ENCODE measurements around the gene SLC1A3.

DNA sequence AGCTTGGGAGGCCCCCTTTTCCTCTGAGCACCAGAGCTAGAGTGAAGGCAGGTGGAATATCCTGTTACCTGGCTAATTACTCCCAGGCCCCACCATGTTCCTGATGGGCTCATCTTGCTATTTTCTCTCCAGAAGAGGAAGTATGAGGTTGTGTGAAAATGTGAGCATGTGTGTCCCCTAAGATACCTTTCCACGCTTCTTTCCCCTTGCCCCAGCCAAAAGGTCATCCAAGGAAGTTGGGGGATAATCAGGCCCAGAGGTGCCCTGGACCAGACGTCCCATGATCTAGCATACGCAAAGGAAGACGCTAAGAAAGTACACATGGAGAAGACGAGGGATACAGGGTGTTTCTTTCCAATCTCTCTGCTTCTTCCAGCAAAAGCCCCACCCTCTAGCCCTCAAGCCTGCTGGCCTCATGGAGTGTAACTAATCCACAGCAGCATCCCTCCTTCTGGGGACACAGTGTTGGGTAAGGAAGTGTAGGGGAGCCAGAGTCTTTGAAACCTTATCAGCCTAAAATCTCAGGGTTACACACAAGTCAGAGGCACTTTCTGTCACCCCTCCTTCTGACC lies 115.3 kb downstream of the SLC1A3 start:
- no peak for TF ChIP-seq POLR2A (IDR thresholded peaks at IDR 0.05)
- TF ChIP-seq, protein P1, sequence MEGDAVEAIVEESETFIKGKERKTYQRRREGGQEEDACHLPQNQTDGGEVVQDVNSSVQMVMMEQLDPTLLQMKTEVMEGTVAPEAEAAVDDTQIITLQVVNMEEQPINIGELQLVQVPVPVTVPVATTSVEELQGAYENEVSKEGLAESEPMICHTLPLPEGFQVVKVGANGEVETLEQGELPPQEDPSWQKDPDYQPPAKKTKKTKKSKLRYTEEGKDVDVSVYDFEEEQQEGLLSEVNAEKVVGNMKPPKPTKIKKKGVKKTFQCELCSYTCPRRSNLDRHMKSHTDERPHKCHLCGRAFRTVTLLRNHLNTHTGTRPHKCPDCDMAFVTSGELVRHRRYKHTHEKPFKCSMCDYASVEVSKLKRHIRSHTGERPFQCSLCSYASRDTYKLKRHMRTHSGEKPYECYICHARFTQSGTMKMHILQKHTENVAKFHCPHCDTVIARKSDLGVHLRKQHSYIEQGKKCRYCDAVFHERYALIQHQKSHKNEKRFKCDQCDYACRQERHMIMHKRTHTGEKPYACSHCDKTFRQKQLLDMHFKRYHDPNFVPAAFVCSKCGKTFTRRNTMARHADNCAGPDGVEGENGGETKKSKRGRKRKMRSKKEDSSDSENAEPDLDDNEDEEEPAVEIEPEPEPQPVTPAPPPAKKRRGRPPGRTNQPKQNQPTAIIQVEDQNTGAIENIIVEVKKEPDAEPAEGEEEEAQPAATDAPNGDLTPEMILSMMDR (IDR thresholded peaks at IDR 0.05) = no peak

All from thyroid gland (tissue), 4 donors.